GM19455 (cell line): ENCODE results near the gene AHCYL2.

Experiments used
- ATAC-seq: cut with Tn5 transposase; IDR thresholded peaks from one replicate; pipeline ENCODE4 v1.9.1; 2021; ENCODE audit not compliant: unreplicated experiment

AHCYL2 gene

GRCh38 chr7:129224251-129225205 lies at the start of gene AHCYL2:
Gene AHCYL2, plus strand, starts transcription at chr7:129225030.
- peak; percentile 88 for ATAC-seq

GRCh38 chr7:129176916-129177710 lies 47.7 kb upstream of the AHCYL2 start:
- ATAC-seq, result no peak

- no peak for ATAC-seq
Observed at GRCh38 chr7:129184981-129185670, 39.7 kb upstream of the AHCYL2 start.

- ATAC-seq, result no peak
Observed at GRCh38 chr7:129186749-129187260, 38.0 kb upstream of the AHCYL2 start.

GRCh38 chr7:129187681-129188371 lies 37.0 kb upstream of the AHCYL2 start:
- no peak for ATAC-seq

- ATAC-seq, result no peak
Observed at GRCh38 chr7:129188372-129188891, 36.4 kb upstream of the AHCYL2 start, which contains the start of gene SMO. Gene SMO, plus strand, starts transcription at chr7:129188633. Its CDS starts 519 bp downstream, at chr7:129189152.

- ATAC-seq, result no peak
Observed at GRCh38 chr7:129188892-129189660, 35.8 kb upstream of the AHCYL2 start.

- no peak for ATAC-seq
Observed at GRCh38 chr7:129189661-129190310, 35.0 kb upstream of the AHCYL2 start.

- ATAC-seq, result no peak
Observed at GRCh38 chr7:129191272-129191671, 33.6 kb upstream of the AHCYL2 start.

GRCh38 chr7:129193892-129194291 lies 30.9 kb upstream of the AHCYL2 start:
- no peak for ATAC-seq

- no peak for ATAC-seq
Observed at GRCh38 chr7:129197771-129198170, 27.1 kb upstream of the AHCYL2 start.

GRCh38 chr7:129199406-129199805 lies 25.4 kb upstream of the AHCYL2 start:
- ATAC-seq, result no peak

- no peak for ATAC-seq
Observed at GRCh38 chr7:129202058-129202777, 22.6 kb upstream of the AHCYL2 start.

GRCh38 chr7:129203050-129203741 lies 21.6 kb upstream of the AHCYL2 start:
- no peak for ATAC-seq

- ATAC-seq, result no peak
Observed at GRCh38 chr7:129205126-129205818, 19.6 kb upstream of the AHCYL2 start.

GRCh38 chr7:129205987-129206785 lies 18.6 kb upstream of the AHCYL2 start:
- no peak for ATAC-seq
